GM12873 (cell line): ENCODE data around the gene FHIT.

Experiments used
- TF ChIP-seq, protein P1 (sequence below): IDR thresholded peaks from 2 replicates; pipeline ENCODE4 v1.5.1; 2012; ENCODE audit warnings: low read depth, mild to moderate bottlenecking, moderate library complexity, low read length, control low read depth; ENCODE audit not compliant: insufficient read depth; ENCODE audit errors: missing control alignments

The FHIT gene

DNA sequence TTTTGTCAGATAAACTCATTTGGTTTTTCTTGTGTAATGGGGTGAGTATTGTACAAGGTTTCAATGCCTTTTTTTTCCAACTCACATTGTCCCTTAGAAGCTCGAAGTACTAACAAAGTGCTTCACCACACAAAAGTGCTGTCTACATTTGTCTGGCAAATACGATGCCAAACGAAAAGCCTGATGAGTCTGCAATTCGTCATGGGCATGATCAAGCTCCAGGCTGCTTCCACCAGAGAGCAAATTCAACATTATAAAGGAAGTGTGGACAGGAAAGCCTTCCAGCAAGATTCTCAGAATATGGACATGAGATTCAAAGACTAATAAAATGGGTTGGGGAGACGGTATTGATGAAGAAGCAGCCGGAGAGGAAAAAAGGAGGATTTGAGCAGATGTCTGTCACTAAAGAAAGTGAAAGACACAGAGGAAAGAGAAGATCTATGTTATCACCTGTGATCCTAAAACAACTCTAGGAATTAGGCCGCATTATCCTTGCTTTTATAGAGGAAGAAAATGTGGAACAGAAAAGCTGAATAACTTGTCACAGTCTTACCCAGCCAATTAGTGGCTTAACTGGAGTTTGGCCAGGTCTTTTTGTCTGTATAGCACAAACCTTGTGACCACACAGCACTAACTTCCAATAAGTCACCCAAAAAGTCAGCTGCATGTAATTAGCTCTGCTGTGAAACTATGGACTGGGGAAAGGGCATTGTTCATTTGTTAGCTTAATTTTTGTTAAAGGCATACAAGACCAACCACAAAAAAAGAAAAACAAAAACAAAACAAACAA lies 494.8 kb downstream of the FHIT start:
- TF ChIP-seq, protein P1, sequence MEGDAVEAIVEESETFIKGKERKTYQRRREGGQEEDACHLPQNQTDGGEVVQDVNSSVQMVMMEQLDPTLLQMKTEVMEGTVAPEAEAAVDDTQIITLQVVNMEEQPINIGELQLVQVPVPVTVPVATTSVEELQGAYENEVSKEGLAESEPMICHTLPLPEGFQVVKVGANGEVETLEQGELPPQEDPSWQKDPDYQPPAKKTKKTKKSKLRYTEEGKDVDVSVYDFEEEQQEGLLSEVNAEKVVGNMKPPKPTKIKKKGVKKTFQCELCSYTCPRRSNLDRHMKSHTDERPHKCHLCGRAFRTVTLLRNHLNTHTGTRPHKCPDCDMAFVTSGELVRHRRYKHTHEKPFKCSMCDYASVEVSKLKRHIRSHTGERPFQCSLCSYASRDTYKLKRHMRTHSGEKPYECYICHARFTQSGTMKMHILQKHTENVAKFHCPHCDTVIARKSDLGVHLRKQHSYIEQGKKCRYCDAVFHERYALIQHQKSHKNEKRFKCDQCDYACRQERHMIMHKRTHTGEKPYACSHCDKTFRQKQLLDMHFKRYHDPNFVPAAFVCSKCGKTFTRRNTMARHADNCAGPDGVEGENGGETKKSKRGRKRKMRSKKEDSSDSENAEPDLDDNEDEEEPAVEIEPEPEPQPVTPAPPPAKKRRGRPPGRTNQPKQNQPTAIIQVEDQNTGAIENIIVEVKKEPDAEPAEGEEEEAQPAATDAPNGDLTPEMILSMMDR, result no peak

DNA sequence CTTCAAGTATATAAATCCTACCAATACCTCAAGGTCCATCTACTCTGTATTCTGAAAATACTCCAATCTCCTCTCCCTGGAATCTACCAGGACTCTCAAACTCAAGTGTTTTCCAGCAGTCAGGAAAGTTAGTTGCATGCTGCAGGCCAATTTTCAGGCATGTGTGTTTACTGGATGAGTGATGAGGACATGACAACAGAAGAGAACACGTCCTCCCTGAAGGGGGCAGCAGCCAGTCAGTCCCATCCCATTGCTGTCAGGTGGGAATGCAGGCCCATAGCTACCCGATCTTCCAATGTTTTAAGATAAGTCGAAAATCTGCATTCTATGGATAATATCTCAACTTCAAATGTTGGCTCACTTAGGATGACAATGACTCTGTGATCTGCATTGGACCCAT lies 496.2 kb downstream of the FHIT start:
- TF ChIP-seq, protein P1, result peak; percentile 29

DNA sequence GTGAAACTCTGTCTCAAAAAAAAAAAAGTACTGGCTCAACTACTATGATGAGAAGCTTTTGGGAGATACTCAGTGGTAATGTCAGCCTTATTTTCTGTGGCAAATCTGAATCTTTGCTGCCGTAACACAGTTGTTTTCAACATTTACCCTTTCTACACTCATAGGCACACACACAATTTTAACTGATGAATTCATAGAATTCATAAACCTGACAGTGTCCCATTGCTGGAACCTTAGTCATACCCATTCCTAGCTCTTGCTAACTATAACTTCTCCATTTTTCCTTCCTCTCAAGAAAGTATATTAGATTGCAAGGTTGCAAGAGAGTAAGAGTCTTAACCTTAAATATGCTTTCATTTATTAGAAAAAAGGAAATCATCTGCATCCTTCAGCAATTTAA lies 496.6 kb downstream of the FHIT start:
- TF ChIP-seq, protein P1, result no peak

DNA sequence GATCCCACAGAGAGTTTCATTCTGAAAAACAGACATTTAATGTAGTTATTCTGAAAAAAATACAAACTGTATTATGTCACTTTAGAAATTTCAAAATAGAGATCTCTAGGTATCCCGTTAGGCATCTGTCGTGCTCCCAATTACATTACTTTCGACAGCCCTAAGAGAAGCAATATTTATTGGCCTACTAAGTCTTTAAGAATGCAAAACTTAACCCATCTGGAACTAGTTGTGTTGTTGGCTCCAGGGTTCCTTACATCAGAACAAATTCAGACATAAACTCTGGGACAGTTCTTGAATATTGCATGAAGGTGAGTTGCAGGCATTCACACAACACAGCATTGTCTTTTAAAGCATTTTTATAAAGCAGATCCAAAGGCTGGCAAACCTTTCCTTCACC lies 498.4 kb downstream of the FHIT start:
- TF ChIP-seq, protein P1, result no peak

DNA sequence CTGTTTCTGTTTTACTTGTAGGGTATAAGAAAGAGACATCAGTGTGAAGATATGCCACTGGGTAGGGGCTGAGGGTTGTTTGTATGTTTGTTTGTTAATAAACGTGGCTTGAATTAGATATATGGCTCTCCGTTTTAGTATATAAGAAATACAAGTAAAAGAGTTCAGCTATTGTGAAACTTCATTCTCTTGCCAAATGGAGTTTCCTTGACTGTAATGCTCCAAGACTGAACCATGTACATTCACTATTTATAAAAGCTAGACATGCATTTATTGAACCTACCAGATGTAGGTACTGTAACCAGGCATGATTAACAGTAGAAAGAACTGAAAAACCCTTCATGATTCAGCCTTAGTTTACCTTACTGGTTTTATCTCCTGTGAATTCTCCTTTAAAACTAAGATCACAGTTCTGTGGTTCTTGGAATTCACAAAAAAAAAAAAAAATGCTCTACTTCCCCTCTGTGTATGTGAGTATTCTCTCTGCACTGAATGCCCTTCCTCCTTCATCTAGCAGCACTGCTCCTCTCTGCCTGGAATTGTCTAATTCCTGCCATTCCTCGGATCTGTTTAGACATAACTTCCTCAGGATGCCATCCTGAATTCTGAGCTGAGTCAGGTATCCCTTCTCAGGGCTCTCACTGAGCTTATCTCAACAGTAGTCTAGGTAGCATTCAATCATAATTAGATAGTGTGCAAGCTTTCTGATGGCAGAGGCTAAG lies 504.4 kb downstream of the FHIT start:
- TF ChIP-seq, protein P1, result no peak

DNA sequence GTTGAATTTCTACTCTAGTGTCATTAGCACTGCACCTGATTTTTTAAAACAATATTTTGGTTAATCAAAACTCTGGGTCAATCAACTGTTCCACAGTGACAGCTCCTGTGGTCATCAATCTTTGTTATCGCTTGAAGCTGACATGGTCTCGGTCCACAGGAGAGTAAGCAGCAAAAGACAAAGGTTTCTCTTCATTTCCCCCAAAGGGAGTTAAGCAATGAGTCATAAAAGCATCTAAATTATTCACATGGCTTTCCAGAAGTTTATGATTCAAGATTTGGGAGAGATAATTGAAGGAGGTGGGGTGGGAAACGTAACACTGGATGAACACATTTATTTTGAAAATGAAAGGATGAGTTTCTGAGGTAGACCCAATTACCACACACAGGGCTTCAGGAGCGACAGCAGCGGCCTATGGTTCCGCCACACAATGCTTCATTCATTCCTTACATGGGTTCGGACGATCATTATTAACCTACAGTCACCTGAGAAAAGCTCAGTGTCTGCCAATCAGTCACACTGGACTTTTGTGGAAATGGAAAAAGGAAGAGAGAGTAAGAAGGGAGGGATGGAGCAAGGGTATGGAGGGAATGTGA lies 505.1 kb downstream of the FHIT start:
- TF ChIP-seq, protein P1, result no peak

DNA sequence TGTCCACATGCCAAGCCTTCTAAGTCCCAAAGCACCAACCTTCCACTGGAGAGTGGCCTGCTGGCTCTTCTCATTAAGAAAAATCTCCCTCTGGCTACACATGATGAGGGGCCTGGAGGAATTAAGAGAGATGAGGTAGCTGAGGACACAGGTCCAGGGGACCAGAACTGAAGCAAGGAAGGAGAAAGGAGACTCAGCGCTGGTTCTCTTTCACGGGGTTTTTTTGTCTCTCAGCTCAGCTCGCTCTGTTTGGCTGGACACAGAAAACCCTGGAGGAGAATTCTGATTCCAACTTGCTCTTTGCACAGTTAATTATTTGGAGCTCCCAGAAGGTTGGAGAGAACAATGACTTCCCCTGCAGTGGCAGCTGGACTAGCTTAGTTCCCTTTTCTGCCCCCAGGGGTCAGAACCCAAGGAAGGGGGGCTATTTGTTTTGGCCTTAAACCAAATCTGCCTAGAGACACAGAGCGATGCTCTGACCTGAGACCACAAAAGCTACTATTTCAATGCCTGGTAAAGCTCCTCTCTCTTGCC lies 507.6 kb downstream of the FHIT start:
- TF ChIP-seq, protein P1, result peak; percentile 2
